Fibroblast of lung (primary cell): Measurements from ENCODE around the gene TMEM161A. TPM values are rescaled to one million over a fixed set of nuclear protein-coding genes. Genes with fewer than 3 reads are reported as not detected.
A peak's percentile ranks its signal among the peaks of the same experiment; 100 is the strongest.

ENCODE experiments used
- DNase-seq, 2 donors: peaks; one replicate each; pipeline versions ENCODE4 v3.0.0 to v3.0.0-alpha.2; 2010; ENCODE audit warnings: low read depth in 2 of 2
- H2AFZ ChIP-seq: 2 replicates; pipeline ENCODE4 v1.5.1; 2012; ENCODE audit warnings: low read length, control low read depth, inconsistent platforms
- H3K27ac ChIP-seq: 2 replicates; pipeline ENCODE4 v1.5.1; 2011; ENCODE audit warnings: low read length, control low read depth; ENCODE audit not compliant: insufficient read depth
- H3K27me3 ChIP-seq: 2 replicates; pipeline ENCODE4 v1.5.1; 2011; ENCODE audit warnings: mild to moderate bottlenecking, low read length; ENCODE audit not compliant: control insufficient read depth, insufficient read depth
- H3K36me3 ChIP-seq: 2 replicates; pipeline ENCODE4 v1.5.1; 2011; ENCODE audit warnings: low read length; ENCODE audit not compliant: control insufficient read depth, insufficient read depth
- H3K4me1 ChIP-seq: 2 replicates; pipeline ENCODE4 v1.5.1; 2011; ENCODE audit warnings: low read length; ENCODE audit not compliant: control insufficient read depth, insufficient read depth; ENCODE audit errors: extremely low read depth
- H3K4me2 ChIP-seq: 2 replicates; pipeline ENCODE4 v1.5.1; 2011; ENCODE audit warnings: low read length, control low read depth; ENCODE audit not compliant: insufficient read depth; ENCODE audit errors: extremely low read depth
- H3K4me3 ChIP-seq, 4 experiments: fragments of 200-600 bp in 1 of 4; sonication (generic) in 1 of 4; replicated peaks in 1 of 4; 2 replicates each; pipeline ENCODE4 v1.5.1; 2011 to 2016; ENCODE audit warnings: low read length in 4 of 4, low read depth in 3 of 4, mild to moderate bottlenecking in 3 of 4, control low read depth in 2 of 4, inconsistent platforms in 1 of 4, mixed read lengths in 1 of 4; ENCODE audit not compliant: insufficient read depth in 1 of 4; ENCODE audit errors: control extremely low read depth in 1 of 4
- H3K79me2 ChIP-seq: 2 replicates; pipeline ENCODE4 v1.5.1; 2012; ENCODE audit warnings: mild to moderate bottlenecking, low read length, inconsistent platforms; ENCODE audit not compliant: control insufficient read depth, insufficient read depth
- H3K9ac ChIP-seq: 2 replicates; pipeline ENCODE4 v1.5.1; 2011; ENCODE audit warnings: mild to moderate bottlenecking, low read length, control low read depth; ENCODE audit not compliant: insufficient read depth
- H3K9me3 ChIP-seq: 2 replicates; pipeline ENCODE4 v1.5.1; 2012; ENCODE audit warnings: low read depth, low read length; ENCODE audit not compliant: control insufficient read depth, insufficient read depth
- H4K20me1 ChIP-seq: 2 replicates; pipeline ENCODE4 v1.5.1; 2011; ENCODE audit warnings: low read length; ENCODE audit not compliant: control insufficient read depth, insufficient read depth; ENCODE audit errors: extremely low read depth
- CTCF ChIP-seq, 2 donors: IDR thresholded peaks in 1 of 2; conservative IDR thresholded peaks in 1 of 2; 1 replicate in 1 of 2; 2 replicates in 1 of 2; pipeline ENCODE4 v1.5.1; 2011 to 2012; ENCODE audit warnings: low read length in 2 of 2, control low read depth in 1 of 2, inconsistent platforms in 1 of 2, low read depth in 1 of 2, mild to moderate bottlenecking in 1 of 2
- EZH2 ChIP-seq: IDR thresholded peaks from 2 replicates; pipeline ENCODE4 v1.5.1; 2012; ENCODE audit warnings: low read length, control low read depth, mild to moderate bottlenecking; ENCODE audit errors: missing control alignments
- polyA plus RNA-seq, 2 donors: library from polyadenylated mRNA; depleted of rRNA in 1 of 2; stranded (reverse) in 1 of 2; unstranded in 1 of 2; fragments of >200 nt; gene quantifications; 2 replicates each; pipeline ENCODE4 v1.2.1, GENCODE V29; 2011 to 2012; ENCODE audit warnings: missing spikeins in 1 of 2
- total RNA-seq: library from RNA; depleted of rRNA; stranded (reverse); fragments of >200 nt; gene quantifications from 2 replicates; pipeline ENCODE4 v1.2.1, GENCODE V29; 2014

TMEM161A gene
- total and polyA plus RNA-seq, 2 donors (not counting 1 experiment from before 2014, with no cell fraction given), result 9.4 to 23.8 TPM

GRCh38 chr19:19147344-19147743 is 9.1 kb upstream of the TMEM161A start:
- Histone ChIP-seq H3K36me3 (no peaks in the 10 kb centered on the region), H4K20me1 (no peaks in the 10 kb centered on the region), H2AFZ (no peak overlapping the region), H3K4me2 (no peak overlapping the region), H3K27ac (no peak overlapping the region), H3K4me1 (no peaks in the 10 kb centered on the region), H3K9ac (no peak overlapping the region), H3K27me3 (no peaks in the 10 kb centered on the region), H3K79me2 (no peaks in the 10 kb centered on the region), H3K4me3 (no peak overlapping the region), H3K9me3 (no peaks in the 10 kb centered on the region)
- no peak for DNase-seq
- no peak for TF ChIP-seq EZH2
- no peak for TF ChIP-seq CTCF (conservative IDR thresholded peaks at IDR 0.05 in 1 of 2, IDR thresholded peaks at IDR 0.05 in 1 of 2; ENCODE audit: low read depth in 1 of 2, low read length in 2 of 2)

DNA sequence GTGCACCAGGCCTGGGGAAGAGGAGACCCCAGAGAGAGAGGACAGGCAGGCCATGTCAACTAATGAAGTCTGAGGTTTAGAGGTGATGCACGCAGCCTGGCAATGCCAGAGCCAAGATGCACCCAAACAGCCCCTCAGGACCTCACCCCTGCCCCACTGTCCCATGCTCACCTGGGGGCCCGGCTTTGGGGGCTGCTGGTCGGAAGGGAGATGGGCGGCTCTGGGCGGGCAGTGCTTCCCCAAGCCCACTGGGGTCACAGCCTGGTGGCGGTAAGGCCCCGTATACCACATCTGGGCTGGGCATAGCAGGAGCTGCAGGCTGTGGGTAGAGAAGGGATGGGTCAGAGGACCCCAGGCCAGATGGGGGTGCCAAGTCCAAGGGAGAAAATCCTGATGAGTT is 8.6 kb upstream of the TMEM161A start:
- DNase-seq, result no peak
- no peaks in the 10 kb centered on the region for H4K20me1 ChIP-seq
- no peak overlapping the region for H3K4me3 ChIP-seq
- H3K4me2 ChIP-seq, result no peak overlapping the region
- TF ChIP-seq CTCF (conservative IDR thresholded peaks at IDR 0.05 in 1 of 2, IDR thresholded peaks at IDR 0.05 in 1 of 2; ENCODE audit: low read depth in 1 of 2, low read length in 2 of 2) (no peak), EZH2 (no peak)
- H3K9ac ChIP-seq, result no peak overlapping the region
- H3K4me1 ChIP-seq, result no peaks in the 10 kb centered on the region
- H2AFZ ChIP-seq, result no peak overlapping the region
- H3K27me3 ChIP-seq, result no peaks in the 10 kb centered on the region
- H3K79me2 ChIP-seq, result no peaks in the 10 kb centered on the region
- no peak overlapping the region for H3K27ac ChIP-seq
- no peaks in the 10 kb centered on the region for H3K9me3 ChIP-seq
- H3K36me3 ChIP-seq, result no peaks in the 10 kb centered on the region

DNA sequence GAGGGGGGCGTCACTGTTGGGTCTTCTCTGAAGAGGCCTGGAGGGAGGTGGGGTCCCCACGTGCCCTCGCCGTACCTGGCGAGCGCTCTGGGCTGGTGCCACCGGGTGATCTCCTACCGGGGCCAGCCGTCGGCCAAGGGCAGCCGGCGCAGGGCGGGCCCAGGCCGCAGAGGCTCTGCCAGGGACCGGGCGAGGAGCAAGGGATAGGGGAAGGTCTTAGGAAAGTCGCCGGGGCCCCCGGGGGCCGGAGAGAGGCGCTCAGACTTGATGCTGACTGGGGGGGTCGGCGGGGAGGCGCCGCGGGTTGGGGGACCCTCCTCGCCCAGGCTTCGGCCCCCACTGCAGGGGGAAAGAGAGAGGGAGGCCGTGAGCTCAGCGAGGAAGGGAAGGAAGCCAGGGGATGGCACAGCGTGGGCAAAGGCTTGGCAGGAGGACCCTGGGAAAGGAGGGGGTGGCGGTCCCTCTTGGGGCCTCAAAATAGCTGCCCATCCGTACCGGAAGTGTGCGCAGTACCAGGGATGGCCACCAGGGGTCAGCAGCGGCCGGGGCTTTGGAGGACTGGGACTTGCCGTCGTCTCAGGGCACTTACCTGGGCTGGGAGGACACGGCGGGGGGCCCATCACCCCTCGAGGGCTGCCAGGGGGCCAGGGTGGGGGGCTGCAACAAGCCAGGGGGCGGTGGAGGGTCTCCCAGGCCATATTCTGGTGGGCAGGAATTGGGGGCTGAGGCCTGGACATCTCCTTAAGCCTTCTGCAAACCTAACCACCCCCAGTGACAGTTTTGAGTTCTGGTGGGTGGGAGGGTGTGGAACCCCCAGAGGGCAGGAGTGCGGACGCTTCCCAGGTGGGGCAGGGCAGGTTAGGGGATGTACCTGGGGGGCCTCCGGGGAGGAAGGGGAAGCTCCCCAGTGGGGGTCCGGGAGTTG is 7.7 kb upstream of the TMEM161A start:
- no peak for TF ChIP-seq EZH2
- TF ChIP-seq CTCF (conservative IDR thresholded peaks at IDR 0.05 in 1 of 2, IDR thresholded peaks at IDR 0.05 in 1 of 2; ENCODE audit: low read depth in 1 of 2, low read length in 2 of 2), result peak; percentile 85 to 86
- H2AFZ ChIP-seq, result peak overlapping the region; percentile 87
- peak overlapping the region; percentile 7 for H3K9ac ChIP-seq
- no peaks in the 10 kb centered on the region for H3K9me3 ChIP-seq
- H3K27ac ChIP-seq, result no peak overlapping the region
- no peak overlapping the region for H3K4me3 ChIP-seq
- peak; percentile 35 to 49 for DNase-seq
- peak overlapping the region; percentile 25 for H3K4me2 ChIP-seq
- H3K36me3 ChIP-seq, result no peaks in the 10 kb centered on the region
- H3K27me3 ChIP-seq, result no peaks in the 10 kb centered on the region
- H4K20me1 ChIP-seq, result no peaks in the 10 kb centered on the region
- no peaks in the 10 kb centered on the region for H3K79me2 ChIP-seq
- H3K4me1 ChIP-seq, result no peaks in the 10 kb centered on the region
